Hippocampal formation (tissue), 2 donors: ENCODE data around the gene SMPD4.
A peak's percentile ranks its signal among the peaks of the same experiment; 100 is the strongest.
"Not testable (repeated sequence)": the region's sequence is repeated elsewhere in the genome, so short reads cannot be mapped to it uniquely, and the experiment has no call there.

Source experiments
- DNase-seq, 2 donors: peaks; one replicate each; lab custom pipeline; 2025; lab: John Stamatoyannopoulos, UW

SMPD4 gene

DNA sequence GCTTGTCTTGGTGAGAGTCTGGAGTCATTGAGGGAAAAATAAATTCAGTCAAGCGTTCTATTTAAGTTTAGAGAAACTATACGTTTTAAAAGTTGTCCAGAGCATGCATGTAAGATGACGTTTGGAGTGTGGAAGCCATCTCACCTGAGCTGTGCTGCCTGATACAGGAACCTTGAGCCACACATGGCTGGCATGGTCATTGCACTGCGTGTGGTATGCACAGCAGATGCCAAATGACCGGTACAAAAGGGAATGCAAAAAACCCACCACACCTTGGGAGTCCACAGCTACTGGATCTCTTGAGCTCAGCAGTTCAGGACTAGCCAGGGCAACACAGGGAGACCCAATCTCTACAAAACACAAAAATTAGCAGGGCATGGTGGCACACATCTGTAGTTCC lies 5.0 kb upstream of the SMPD4 start:
- DNase-seq = no peak

DNA sequence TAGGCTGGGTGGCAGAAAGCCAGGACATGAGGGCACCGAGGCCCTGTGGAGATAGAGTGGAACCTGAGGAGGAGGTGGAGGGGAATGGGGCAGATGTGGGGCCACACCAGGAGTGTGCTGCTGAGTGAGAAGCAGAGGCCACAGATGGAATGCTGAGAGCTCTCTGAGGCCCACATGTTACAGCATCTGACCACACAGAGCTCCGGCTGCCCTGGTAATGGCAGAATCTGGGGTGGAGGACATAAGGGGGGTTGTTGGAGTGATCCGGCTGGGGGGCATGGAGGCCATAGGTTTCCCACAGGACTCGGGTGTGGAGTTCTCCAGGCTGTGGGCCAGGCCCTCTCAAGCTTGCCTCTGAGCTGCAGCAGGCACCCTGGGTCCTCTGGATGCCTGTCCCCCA lies 4.5 kb upstream of the SMPD4 start:
- DNase-seq = no peak

DNA sequence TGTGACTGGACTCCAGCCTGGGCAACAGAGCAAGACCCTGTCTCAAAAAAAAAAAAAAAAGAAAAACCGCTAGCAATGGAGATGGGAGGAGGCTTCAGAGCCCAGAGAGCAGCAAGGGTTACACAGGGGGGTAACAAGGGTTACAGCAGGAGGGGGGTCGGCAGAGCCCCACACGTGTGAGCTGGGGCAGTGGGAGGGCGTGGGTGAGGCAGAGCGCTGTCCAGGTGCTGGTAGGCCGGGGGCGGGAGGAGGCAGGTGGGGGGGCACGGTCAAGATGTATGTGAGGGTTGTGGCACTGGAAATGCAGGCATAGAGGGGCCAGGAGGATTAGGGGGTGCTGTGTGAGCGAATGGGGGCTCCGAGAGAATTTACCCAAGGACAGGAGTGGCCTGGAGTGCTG lies 4.0 kb upstream of the SMPD4 start:
- no peak for DNase-seq

DNA sequence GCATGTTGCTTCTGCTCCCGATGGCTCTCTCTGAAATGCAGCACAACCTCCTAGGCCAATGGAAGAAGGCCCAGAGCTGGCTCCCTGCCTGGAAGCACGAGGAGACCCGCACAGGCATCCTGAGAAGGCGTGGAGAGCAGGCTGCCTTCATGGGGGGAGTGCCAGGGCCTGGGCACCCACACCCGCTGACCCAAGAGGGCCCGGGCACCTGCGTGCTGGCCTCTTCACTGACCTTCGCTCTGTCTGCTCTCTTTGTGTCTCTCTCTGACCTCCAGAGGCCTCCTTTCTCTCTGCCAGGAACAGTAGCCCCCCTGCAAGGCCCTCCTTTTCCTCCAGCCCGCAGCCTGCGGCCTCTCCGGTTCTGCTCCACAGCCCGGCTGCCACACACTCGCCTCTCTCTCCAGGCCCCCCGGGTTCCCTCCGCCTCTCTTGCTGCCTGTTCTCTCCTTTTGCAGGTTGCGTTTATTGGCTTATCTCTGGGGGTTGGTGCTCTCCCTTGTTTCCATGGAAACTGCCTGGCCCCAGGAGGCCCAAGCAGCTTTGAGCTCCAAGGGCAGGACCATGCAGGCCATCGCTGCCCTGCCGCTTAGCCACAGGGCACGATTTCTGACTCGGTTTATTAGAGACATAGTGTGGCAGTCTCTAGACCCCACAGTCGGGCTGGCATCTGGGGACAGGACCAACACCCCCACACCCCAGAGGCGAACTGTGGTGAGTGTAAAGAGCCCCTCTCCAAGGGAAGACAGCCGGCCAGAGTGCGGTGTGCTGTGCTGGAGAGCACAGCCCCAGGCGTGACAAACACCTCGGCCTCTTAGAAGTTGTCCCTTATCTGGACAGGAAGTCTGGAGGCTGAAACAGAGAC lies 2.3 kb upstream of the SMPD4 start:
- peak; percentile 20 to 23 for DNase-seq

DNA sequence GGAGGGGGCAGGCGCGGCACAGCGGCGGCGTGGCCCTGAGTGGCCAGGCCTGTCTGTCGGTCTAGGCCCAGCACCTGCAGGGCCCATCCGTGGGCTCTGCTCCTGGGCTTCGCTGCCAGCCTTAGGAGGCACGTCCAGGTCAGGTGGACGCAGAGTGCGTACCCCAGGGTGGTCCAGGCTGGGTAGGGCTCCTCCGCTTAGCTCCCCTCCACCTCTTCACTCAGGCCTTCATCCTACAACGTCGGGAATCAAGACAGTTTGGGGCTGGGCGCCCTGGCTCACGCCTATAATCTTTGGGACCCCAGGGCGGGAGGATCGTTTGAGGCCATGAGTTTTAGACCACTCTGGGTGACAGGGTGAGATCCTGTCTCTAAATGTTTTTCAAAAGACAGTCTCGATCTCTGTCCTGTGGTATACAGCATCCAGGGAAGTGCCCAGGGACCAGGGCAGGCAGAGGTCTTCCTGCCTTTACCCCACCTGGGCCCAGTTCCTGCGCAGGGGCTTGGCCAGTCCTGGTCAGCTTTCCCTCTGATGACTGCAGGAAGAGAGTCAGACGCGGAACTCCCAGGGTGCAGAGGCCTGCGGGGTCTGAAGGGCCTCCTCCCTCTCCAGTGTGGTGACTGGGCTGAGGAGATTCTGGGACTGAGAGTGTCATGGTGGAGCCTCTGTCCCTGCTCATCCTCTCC lies 1.6 kb upstream of the SMPD4 start:
- DNase-seq = not testable (repeated sequence)

DNA sequence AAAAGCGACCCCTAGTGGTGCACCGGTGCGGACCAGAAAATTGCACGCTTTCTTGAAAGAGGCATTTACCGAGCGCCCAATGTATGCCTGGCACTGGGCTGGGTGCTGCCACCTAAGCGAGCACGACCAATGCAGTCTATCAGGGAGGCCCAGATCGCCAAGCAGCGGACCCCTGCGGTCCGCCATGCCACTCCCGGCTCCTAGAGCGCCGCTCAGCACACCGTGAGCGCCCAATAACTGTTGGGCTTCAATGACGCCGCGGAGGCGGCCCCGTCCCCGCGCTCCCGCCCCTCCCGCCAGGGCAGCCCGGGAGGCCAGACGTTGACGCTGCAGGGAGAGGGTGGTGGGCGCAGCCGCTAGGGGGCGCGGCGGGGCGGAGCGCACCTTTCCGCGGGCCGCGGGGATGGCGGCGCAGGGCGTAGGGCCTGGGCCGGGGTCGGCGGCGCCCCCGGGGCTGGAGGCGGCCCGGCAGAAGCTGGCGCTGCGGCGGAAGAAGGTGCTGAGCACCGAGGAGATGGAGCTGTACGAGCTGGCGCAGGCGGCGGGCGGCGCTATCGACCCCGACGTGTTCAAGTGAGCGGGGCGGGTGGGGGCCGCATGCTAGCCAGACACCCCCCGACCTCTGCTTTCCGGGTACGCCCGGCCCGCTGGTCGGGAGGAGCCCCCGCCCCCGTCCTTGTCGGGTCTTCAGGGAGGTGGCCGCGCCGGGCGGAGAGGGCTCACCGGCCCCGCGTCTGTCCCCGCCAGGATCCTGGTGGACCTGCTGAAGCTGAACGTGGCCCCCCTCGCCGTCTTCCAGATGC lies 679 bp upstream of the SMPD4 start, which contains the start of gene MZT2B:
MZT2B (plus strand) TSS at position 383 of the 803 bp plus-strand sequence; CDS start at position 404, 21 bp downstream.
- DNase-seq = peak; percentile 72 to 83

DNA sequence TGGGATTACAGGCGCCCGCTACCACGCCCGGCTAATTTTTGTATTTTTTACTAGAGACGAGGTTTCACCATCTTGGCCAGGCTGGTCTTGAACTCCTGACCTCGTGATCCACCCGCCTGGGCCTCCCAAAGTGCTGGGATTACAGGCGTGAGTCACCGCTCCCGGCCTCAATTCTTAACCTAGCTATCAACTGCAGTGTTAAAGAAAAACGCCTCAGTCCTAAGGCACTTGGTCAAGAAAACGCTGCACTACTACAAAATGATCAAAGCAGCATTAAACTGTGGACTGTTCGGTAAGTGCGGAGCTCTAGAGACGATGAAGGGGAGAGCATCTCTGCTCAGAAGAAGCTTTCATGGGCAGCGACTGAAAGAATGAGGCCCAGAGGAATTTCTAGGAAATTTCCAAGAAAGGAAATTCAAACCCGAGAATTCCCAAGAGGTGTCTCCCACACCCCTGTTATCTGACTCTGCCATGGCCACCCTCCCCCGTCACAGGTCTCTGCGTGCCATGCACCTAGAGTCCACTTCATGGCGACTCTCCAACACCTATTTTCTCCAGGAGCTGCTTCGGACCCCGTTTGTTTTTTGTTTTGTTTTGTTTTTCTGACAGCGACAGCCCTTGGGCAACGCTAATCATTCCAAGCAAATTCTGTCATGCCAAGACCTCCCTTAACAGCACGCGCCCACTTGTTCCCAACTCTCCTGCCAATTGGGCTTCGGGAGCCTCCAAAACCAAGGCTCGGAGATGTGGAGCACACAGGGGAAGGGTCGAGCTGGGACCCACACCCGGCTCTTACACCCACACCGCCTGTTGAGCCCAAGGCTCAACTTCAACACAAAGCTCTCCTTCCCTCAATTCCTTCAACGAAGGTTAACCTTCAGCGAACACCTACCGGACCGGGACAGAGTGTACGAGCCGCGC lies 738 bp downstream of the SMPD4 start:
- DNase-seq = not testable (repeated sequence)

DNA sequence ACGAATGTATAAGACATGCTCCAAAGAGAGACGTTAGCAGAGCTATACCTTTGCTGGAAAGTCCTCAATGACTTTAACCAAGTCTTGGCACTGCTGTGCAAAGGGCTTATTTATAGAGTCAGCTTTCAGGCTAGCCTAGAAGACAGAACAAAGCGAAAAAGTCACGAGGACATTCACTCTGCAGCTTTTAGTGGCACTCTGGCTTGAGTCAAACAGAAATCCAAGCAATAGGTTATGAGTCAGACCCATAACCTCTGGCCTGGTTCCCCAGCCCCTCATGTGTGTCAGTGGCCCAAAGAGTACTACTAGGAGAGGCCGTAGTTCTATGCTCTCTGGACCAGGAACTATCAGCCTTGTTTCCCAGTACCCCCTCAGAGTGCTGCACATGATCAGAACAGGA lies 6.5 kb downstream of the SMPD4 start:
- DNase-seq = not testable (repeated sequence)

DNA sequence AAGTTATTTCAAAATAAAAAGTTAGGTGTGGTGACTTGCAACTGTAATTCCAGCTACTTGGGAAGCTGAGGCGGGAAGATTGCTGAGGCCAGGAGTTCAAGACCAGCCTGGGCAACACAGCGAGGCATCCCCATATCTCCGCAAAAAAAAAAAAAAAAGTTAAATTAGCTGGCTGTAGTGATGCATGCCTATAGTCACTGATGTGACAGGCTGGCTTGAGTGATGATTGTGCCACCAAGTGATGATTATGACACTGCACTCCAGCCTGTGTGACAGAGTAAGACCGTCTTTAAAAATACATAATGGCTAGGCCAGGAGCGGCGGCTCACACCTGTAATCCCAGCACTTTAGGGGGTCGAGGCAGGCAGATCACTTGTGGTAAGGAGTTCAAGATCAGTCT lies 11.5 kb downstream of the SMPD4 start:
- no peak for DNase-seq

DNA sequence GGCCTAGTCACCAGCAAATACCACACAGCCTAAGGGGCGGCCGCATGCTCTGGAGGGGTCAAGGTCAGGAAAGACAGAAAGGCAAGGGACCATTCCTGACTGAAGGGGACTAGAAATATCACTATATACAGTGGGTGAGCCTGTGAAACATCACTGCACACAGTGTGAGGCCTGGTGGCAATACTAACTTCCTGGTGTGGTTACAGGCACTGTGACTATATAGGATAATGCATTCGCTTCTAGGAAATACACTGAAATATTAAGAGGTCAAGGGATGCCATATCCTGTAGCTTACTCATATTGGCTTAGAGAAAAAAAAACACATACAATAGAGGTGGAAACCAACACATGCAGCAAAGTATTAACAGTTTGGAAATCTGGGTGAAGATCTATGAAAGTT lies 12.2 kb downstream of the SMPD4 start:
- DNase-seq = not testable (repeated sequence)

DNA sequence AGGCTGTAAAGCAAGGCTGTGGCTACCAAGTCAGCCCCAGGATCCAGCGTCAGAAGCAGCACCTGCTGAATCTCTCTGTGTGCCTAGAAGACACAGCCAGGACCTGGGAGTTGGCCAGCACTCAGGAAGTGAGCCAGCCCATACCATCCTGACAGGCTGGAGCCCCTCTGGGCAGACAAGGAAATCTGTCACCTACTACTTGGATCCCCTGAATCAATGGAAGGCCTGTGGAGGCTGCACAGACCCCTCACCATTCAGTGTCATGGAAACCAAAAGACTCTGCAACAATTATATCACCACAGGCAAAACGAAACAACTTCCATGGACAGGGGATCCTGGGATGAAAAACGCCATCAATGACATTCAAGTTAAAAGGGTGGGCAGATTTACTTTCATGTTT lies 14.8 kb downstream of the SMPD4 start:
- not testable (repeated sequence) for DNase-seq

DNA sequence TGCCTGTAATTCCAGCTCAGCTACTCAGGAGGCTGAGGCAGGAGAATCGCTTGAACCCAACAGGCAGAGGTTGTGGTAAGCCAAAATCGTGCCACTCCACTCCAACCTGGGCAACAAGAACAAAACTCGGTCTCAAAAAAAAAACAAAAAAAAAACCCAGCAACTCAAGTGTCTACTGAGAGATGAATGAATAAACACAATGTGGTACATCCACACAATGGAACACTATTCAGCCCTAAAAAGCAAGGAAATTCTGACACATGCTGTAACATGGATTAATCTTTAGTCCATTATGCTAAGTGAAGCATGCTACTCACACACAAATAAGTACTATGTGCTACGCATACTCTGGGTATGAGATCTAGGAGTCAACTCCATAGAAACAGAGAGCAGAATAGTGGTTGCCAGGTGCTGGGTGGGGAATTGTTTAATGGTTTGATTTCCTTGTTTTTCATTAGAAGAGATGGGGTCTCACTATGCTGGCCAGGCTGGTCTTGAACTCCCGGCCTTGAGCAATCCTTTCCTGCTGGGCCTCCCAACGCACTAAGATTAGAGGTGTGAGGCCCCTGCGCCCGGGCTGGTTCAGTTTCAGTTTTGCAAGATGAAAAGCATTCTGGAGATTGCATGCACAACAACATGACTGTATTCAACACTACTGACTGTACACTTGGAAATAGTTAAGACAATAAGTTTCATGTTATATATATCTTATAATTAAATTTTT lies 15.9 kb downstream of the SMPD4 start:
- no peak for DNase-seq

DNA sequence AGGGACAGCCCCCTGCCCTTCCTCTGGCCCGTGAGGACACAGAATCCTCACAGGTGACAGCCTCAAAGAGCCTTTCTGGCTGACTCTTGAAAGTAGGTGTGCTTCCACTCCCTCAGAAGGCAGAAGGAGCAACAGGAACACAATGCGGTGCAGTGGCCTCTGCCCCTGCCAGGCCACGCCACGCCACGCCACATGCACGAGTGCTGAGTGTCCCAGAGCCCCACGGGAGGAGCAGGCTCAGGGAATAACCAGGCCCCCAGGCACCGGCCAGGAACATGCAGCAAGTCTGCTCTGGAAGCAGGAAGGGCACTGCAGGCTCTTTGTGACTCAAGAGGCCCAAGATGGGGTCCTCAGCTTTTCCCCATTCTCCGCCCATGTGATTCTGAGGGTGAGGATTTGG lies 18.4 kb downstream of the SMPD4 start:
- no peak for DNase-seq

DNA sequence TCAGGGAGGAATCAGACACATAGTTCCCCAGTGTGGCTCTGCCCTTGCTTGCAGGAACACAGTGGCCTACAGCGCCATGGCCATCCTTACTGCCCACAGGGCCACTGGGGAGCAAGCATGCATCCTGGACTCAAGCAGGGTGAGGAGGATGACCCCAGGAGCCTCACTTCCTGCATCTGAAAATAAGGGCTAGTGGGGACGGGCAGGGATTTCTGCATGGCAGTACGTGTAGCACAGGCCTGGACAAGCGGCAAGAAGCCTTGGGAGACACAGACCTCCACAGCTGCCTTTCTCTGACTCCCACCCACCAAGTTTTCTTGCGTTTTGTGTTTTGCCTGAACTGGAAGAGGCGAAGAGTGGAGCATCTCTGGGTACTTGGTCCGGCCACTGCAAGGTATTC lies 18.9 kb downstream of the SMPD4 start:
- not testable (repeated sequence) for DNase-seq

DNA sequence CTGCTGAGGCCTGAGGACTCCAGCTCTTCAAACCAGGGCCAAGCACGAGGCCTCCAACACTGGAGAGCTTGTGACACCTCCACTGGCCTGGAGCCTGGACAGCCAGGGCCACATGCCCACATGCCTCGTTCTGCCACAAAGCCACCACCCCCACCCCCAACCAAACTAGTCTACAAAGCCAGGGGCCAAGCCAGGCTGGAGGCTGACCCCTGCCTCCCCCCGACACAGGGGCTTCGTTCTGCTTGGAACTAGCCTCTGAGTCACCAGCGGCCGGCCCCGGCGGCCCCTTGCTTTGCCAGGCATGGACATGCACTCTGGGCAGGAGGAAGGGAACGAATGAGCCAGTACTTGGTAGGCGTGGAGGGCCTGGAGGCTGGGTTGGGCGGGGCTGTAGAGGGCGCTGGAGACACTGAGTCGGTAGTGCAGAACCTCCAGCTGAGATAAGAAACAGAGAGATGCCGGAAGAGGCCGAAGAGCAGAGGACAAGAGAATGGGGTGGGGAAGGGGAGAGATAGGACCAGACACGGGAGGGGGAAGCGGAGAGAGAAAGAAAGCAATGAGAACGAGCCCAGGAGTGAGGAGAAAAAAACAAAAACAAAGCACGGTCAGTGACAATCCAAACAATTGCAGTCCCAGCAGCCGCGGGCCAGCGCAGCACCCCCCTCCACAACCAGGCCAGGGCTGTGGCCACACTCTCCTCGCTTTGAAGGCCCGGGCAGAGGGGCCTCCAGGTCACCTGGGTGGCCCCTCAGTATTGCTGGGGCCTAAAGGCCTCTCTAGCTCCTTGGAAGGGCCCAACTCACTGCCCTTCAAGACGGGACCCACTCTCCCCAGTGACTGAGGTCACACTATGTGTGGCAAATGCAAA lies 20.3 kb downstream of the SMPD4 start:
- DNase-seq = not testable (repeated sequence)

DNA sequence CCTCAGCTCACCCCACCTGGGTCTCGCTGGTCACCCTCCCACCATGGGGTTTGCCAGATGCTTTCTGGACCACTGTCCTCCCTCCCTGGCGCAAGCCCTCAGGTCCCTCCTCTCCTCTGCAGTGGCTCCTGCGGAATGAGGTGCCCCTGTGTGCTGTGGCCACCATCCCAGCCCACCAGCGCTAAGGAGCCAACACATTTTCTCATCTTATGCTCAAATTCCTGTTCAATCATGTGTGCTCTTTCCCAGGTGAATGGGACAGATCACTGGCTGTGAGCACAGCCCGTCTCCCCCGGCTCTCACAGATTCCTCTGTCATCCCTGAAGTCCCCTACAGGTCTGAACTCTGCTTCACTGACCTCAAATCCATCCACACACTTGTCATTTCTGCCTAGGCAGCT lies 21.3 kb downstream of the SMPD4 start:
- no peak for DNase-seq

DNA sequence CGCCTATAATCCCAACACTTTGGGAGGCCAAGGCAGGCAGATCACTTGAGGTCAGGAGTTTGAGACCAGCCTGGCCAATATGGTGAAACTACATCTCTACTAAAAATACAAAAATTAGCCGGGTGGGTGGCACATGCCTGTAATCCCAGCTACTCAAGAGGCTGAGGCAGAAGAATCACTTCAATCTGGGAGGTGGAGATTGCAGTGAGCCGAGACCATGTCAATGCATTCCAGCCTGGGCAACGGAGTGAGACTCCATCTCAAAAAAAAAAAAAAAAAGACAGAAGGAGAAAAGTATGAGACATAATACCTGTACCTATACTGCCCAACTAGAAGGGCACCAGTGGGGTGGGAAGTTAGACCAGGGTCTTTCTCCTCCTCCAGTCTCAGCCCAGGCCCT lies 22.0 kb downstream of the SMPD4 start:
- DNase-seq = not testable (repeated sequence)

DNA sequence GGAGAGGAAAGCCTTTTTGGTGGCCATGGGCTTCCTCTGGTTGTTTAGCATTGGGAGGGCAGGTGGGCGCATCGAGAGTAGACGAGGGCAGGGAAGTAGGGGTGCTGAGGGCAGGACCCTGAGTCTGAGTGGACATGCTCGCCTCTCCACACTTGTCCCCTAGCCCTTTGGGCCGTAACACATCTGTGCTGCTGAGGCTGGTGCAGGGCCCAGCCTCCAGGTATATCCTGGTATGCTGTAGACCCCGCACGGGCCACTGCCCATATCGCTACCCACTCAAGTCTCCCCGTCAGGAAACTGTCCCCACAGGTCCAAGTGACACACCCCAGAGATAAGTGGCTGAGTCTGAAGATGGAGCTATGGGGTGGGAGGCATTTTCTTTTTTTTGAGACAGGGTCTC lies 22.8 kb downstream of the SMPD4 start:
- DNase-seq = no peak

DNA sequence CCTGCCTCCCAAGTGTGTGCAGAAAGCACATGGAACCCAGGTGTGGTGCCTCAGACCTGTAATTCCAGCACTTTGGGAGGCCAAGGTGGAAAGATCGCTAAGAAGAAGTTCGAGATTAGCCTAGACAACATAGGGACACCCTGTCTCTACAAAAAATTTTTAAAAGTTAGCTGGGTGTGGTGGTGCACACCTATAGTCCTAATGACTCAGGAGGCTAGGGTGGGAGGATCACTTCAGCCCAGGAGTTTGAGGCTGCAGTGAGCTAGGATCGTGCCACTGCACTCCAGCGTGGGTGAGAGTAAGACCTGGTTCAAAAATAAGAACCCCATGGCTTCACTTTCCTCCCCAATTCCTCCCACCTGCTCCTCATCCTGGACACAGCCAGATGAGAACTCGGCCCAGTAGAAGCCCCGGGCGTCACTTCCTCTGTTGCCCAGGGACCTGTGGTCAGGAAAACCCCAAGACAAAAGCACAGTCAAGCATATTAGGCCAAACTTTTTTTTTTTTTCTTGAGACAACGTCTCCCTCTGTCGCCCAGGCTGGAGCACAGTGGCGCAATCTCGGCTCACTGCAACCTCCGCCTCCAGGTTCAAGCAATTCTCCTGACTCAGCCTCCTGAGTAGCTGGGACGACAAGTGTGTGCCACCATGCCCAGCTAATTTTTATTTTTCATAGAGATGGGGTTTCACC lies 23.4 kb downstream of the SMPD4 start:
- not testable (repeated sequence) for DNase-seq
